ENCODE data around the gene HIP1. TPM values are rescaled to one million over a fixed set of nuclear protein-coding genes. Genes with fewer than 3 reads are reported as not detected.
"Not testable (repeated sequence)": the region's sequence is repeated elsewhere in the genome, so short reads cannot be mapped to it uniquely, and the experiment has no call there.

The HIP1 gene
- total and polyA plus RNA-seq, 5 donors from 2014 or later, result 0.29 to 10.7 (median 0.79) TPM

- Mint-ChIP-seq H3K36me3 (peaks cover 15% of the 10 kb centered on the region), H3K4me3 (no peak overlapping the region), H3K27ac (peak overlapping the region in 1 of 3 donors; percentile 48), H3K4me1 (no peaks in the 10 kb centered on the region), H3K27me3 (no peaks in the 10 kb centered on the region), H3K9me3 (peaks cover 0 to 7% (median 2%) of the 10 kb centered on the region in 7 donors)
- Histone ChIP-seq H3K9me3 (ENCODE audit: control insufficient read depth in 2 of 2, low read length in 2 of 2) (peaks cover 0 to 6% of the 10 kb centered on the region in 2 experiments), H3K27me3 (ENCODE audit: control insufficient read depth, insufficient read depth, low read length) (no peaks in the 10 kb centered on the region), H3K4me3 (ENCODE audit: low read depth, low read length) (no peak overlapping the region), H3K27ac (ENCODE audit: insufficient read depth, low read length, poor library complexity, severe bottlenecking) (no peak overlapping the region), H3K36me3 (ENCODE audit: control insufficient read depth, insufficient read depth, low read length) (peaks cover 1% of the 10 kb centered on the region), H3K4me1 (ENCODE audit: control insufficient read depth, insufficient read depth, low read length, poor library complexity, severe bottlenecking) (no peaks in the 10 kb centered on the region)
- DNase-seq (no peak), ATAC-seq (ENCODE audit: low read depth in 2 of 2) (no peak)
Measured at GRCh38 chr7:75567948-75568595, 170.7 kb downstream of the HIP1 start.

DNA sequence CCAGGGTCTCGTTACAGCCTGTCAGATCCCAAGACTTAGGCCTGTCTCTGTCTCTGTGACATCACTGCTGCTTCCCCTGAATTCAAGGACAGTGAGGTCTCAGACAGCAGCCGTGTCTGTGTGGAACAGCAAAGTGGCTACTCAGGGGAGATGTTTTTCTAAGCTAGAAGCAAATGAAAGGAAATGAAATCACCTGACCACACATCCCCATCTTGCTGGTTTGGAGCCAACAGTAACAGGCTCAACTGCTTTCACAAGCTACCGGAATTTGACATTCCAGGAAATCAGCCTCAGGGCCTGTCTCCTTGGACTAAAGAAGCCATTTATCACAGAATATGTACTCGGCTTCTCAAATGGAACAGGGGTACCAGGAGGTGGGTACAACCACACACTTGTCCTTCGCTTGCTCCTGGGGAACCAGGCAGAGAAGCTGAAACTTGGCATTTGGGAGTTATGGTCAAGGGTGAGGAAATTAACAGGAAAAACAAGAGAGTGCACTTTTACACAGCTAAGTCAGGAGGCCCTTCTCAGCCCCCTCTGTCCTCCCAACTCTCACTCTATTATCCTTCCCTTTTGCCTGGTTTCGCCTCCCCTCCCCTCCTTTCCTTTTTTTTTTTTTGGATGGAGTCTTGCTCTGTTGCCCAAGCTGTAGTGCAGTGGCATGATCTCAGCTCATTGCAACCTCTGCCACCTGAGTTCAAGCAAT, 173.5 kb downstream of the HIP1 start:
- H3K4me3 ChIP-seq (ENCODE audit: low read depth, low read length), result no peak overlapping the region
- no peak overlapping the region for H3K27ac ChIP-seq (ENCODE audit: insufficient read depth, low read length, poor library complexity, severe bottlenecking)
- no peaks in the 10 kb centered on the region for H3K27me3 Mint-ChIP-seq
- H3K4me1 ChIP-seq (ENCODE audit: control insufficient read depth, insufficient read depth, low read length, poor library complexity, severe bottlenecking), result no peaks in the 10 kb centered on the region
- H3K36me3 ChIP-seq (ENCODE audit: control insufficient read depth, insufficient read depth, low read length), result peaks cover 25% of the 10 kb centered on the region
- H3K27me3 ChIP-seq (ENCODE audit: control insufficient read depth, insufficient read depth, low read length), result no peaks in the 10 kb centered on the region
- H3K27ac Mint-ChIP-seq, result no peak overlapping the region
- H3K36me3 Mint-ChIP-seq, result peaks cover 28% of the 10 kb centered on the region
- DNase-seq (peak in 1 of 3 donors; percentile 20), ATAC-seq (ENCODE audit: low read depth in 2 of 2) (no peak)
- no peak overlapping the region for H3K4me3 Mint-ChIP-seq
- peaks cover 0 to 24% (median 5%) of the 10 kb centered on the region in 7 donors for H3K9me3 Mint-ChIP-seq
- H3K9me3 ChIP-seq (ENCODE audit: control insufficient read depth in 2 of 2, low read length in 2 of 2), result peaks cover 12 to 27% of the 10 kb centered on the region in 2 experiments
- H3K4me1 Mint-ChIP-seq, result no peaks in the 10 kb centered on the region

GRCh38 chr7:75563171-75563570, 175.6 kb downstream of the HIP1 start:
- Histone ChIP-seq H3K27me3 (ENCODE audit: control insufficient read depth, insufficient read depth, low read length) (no peaks in the 10 kb centered on the region), H3K9me3 (ENCODE audit: control insufficient read depth in 2 of 2, low read length in 2 of 2) (peaks cover 12 to 27% of the 10 kb centered on the region in 2 experiments), H3K27ac (ENCODE audit: insufficient read depth, low read length, poor library complexity, severe bottlenecking) (no peak overlapping the region), H3K36me3 (ENCODE audit: control insufficient read depth, insufficient read depth, low read length) (peaks cover 30% of the 10 kb centered on the region), H3K4me1 (ENCODE audit: control insufficient read depth, insufficient read depth, low read length, poor library complexity, severe bottlenecking) (no peaks in the 10 kb centered on the region), H3K4me3 (ENCODE audit: low read depth, low read length) (no peak overlapping the region)
- no peaks in the 10 kb centered on the region for H3K27me3 Mint-ChIP-seq
- H3K9me3 Mint-ChIP-seq, result peaks cover 0 to 24% (median 5%) of the 10 kb centered on the region in 7 donors
- no peaks in the 10 kb centered on the region for H3K4me1 Mint-ChIP-seq
- no peak overlapping the region for H3K4me3 Mint-ChIP-seq
- peaks cover 28% of the 10 kb centered on the region for H3K36me3 Mint-ChIP-seq
- ATAC-seq (ENCODE audit: low read depth in 2 of 2), result no peak
- no peak for DNase-seq
- no peak overlapping the region for H3K27ac Mint-ChIP-seq

GRCh38 chr7:75559976-75560365, 178.8 kb downstream of the HIP1 start:
- no peak overlapping the region for H3K27ac ChIP-seq (ENCODE audit: insufficient read depth, low read length, poor library complexity, severe bottlenecking)
- no peaks in the 10 kb centered on the region for H3K4me1 ChIP-seq (ENCODE audit: control insufficient read depth, insufficient read depth, low read length, poor library complexity, severe bottlenecking)
- H3K27ac Mint-ChIP-seq, result no peak overlapping the region
- H3K36me3 Mint-ChIP-seq, result peaks cover 29% of the 10 kb centered on the region
- H3K9me3 ChIP-seq (ENCODE audit: control insufficient read depth in 2 of 2, low read length in 2 of 2), result peaks cover 12 to 27% of the 10 kb centered on the region in 2 experiments
- H3K4me3 Mint-ChIP-seq, result no peak overlapping the region
- no peak overlapping the region for H3K4me3 ChIP-seq (ENCODE audit: low read depth, low read length)
- ATAC-seq (ENCODE audit: low read depth in 2 of 2) (no peak), DNase-seq (no peak)
- H3K27me3 ChIP-seq (ENCODE audit: control insufficient read depth, insufficient read depth, low read length), result no peaks in the 10 kb centered on the region
- peaks cover 0 to 4% (median 0%) of the 10 kb centered on the region in 4 donors for H3K4me1 Mint-ChIP-seq
- peaks cover 44% of the 10 kb centered on the region for H3K36me3 ChIP-seq (ENCODE audit: control insufficient read depth, insufficient read depth, low read length)
- H3K9me3 Mint-ChIP-seq, result peaks cover 0 to 24% (median 5%) of the 10 kb centered on the region in 7 donors
- no peaks in the 10 kb centered on the region for H3K27me3 Mint-ChIP-seq

- H3K27ac Mint-ChIP-seq, result no peak overlapping the region
- no peak overlapping the region for H3K4me3 Mint-ChIP-seq
- peaks cover 12 to 27% of the 10 kb centered on the region in 2 experiments for H3K9me3 ChIP-seq (ENCODE audit: control insufficient read depth in 2 of 2, low read length in 2 of 2)
- H3K27me3 Mint-ChIP-seq, result no peaks in the 10 kb centered on the region
- H3K27ac ChIP-seq (ENCODE audit: insufficient read depth, low read length, poor library complexity, severe bottlenecking), result no peak overlapping the region
- peaks cover 0 to 24% (median 5%) of the 10 kb centered on the region in 7 donors for H3K9me3 Mint-ChIP-seq
- H3K27me3 ChIP-seq (ENCODE audit: control insufficient read depth, insufficient read depth, low read length), result no peaks in the 10 kb centered on the region
- ATAC-seq (ENCODE audit: low read depth in 2 of 2), result no peak
- peaks cover 29% of the 10 kb centered on the region for H3K36me3 Mint-ChIP-seq
- no peak for DNase-seq
- H3K36me3 ChIP-seq (ENCODE audit: control insufficient read depth, insufficient read depth, low read length), result peaks cover 46% of the 10 kb centered on the region
- no peaks in the 10 kb centered on the region for H3K4me1 ChIP-seq (ENCODE audit: control insufficient read depth, insufficient read depth, low read length, poor library complexity, severe bottlenecking)
- H3K4me1 Mint-ChIP-seq, result peaks cover 0 to 4% (median 0%) of the 10 kb centered on the region in 4 donors
- H3K4me3 ChIP-seq (ENCODE audit: low read depth, low read length), result no peak overlapping the region
Measured at GRCh38 chr7:75559355-75559975, 179.3 kb downstream of the HIP1 start.

GRCh38 chr7:75556835-75557234, 181.9 kb downstream of the HIP1 start:
- peaks cover 20% of the 10 kb centered on the region for H3K36me3 Mint-ChIP-seq
- not testable (repeated sequence) for ATAC-seq (ENCODE audit: low read depth in 2 of 2); DNase-seq; H3K27ac Mint-ChIP-seq; H3K9me3 ChIP-seq (ENCODE audit: control insufficient read depth in 2 of 2, low read length in 2 of 2); H3K27me3 Mint-ChIP-seq; H3K27ac ChIP-seq (ENCODE audit: insufficient read depth, low read length, poor library complexity, severe bottlenecking); H3K27me3 ChIP-seq (ENCODE audit: control insufficient read depth, insufficient read depth, low read length); H3K4me1 Mint-ChIP-seq; H3K4me3 ChIP-seq (ENCODE audit: low read depth, low read length); H3K9me3 Mint-ChIP-seq; H3K4me3 Mint-ChIP-seq; H3K4me1 ChIP-seq (ENCODE audit: control insufficient read depth, insufficient read depth, low read length, poor library complexity, severe bottlenecking)
- H3K36me3 ChIP-seq (ENCODE audit: control insufficient read depth, insufficient read depth, low read length), result peaks cover 36% of the 10 kb centered on the region

DNA sequence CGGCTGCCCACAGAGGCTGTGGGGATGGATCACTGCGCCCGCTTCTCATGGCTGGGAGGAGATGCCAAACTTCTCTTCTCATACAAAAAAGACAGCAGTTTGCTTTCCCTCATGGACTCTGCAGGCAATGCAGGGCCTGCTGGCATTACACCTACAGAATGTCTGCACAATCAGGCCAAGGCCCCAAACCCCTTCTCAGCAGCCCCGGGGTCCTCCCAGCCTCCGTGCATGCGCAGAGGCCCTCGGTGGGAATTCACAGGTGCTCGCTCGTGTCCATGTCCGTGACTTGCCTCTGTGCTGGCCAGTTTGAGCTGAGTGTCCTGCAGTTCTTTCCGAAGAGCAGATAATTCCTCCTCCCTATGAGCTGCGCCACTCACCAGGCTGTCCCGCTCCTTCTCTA, 183.0 kb downstream of the HIP1 start:
- no peaks in the 10 kb centered on the region for H3K27me3 ChIP-seq (ENCODE audit: control insufficient read depth, insufficient read depth, low read length)
- Mint-ChIP-seq H3K4me1 (peaks cover 0 to 4% (median 0%) of the 10 kb centered on the region in 4 donors), H3K9me3 (no peaks in the 10 kb centered on the region), H3K27ac (no peak overlapping the region), H3K27me3 (no peaks in the 10 kb centered on the region), H3K36me3 (peaks cover 10% of the 10 kb centered on the region), H3K4me3 (no peak overlapping the region)
- ATAC-seq (ENCODE audit: low read depth in 2 of 2), result no peak
- no peaks in the 10 kb centered on the region for H3K9me3 ChIP-seq (ENCODE audit: control insufficient read depth in 2 of 2, low read length in 2 of 2)
- no peak for DNase-seq
- no peak overlapping the region for H3K27ac ChIP-seq (ENCODE audit: insufficient read depth, low read length, poor library complexity, severe bottlenecking)
- H3K36me3 ChIP-seq (ENCODE audit: control insufficient read depth, insufficient read depth, low read length), result peaks cover 28% of the 10 kb centered on the region
- H3K4me1 ChIP-seq (ENCODE audit: control insufficient read depth, insufficient read depth, low read length, poor library complexity, severe bottlenecking), result no peaks in the 10 kb centered on the region
- no peak overlapping the region for H3K4me3 ChIP-seq (ENCODE audit: low read depth, low read length)

Data from CD4-positive, CD25-positive, alpha-beta regulatory T cell (primary cell).